Lower leg skin (tissue), 3 donors: ENCODE measurements around the gene NPAS3.

Experiments used
- POLR2A ChIP-seq, 2 donors: fragments of 450-650 bp; IDR thresholded peaks; one replicate each; pipeline ENCODE4 v1.6.1; 2016 to 2017; ENCODE audit warnings: antibody characterized with exemption in 2 of 2, mild to moderate bottlenecking in 1 of 2, moderate library complexity in 1 of 2
- TF ChIP-seq, protein P1 (sequence below), 3 donors: fragments of 450-650 bp; IDR thresholded peaks; one replicate each; pipeline ENCODE4 v1.5.1; 2016; ENCODE audit warnings: antibody characterized with exemption in 3 of 3, mild to moderate bottlenecking in 3 of 3, moderate library complexity in 2 of 3

DNA sequence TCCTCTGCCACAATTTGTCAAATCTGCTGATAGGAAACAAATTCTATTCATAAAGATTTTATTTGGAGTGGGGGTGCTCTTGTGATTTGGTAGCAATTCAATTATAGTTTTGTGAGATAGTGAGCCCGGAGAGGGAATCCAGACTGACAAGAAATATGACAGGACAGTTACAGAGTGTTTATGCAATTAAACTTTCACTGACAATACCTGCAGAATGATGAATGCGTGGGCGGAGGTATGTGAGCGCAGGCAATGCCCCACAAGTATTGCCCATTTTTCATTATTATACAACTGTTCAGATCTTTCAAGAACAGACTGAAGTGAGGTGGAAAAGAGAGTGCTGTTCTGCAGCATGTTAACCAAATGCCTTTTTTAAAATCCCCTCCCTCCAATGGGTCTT, 753.2 kb downstream of the NPAS3 start:
- TF ChIP-seq POLR2A (IDR thresholded peaks at IDR 0.05), result no peak
- TF ChIP-seq, protein P1, sequence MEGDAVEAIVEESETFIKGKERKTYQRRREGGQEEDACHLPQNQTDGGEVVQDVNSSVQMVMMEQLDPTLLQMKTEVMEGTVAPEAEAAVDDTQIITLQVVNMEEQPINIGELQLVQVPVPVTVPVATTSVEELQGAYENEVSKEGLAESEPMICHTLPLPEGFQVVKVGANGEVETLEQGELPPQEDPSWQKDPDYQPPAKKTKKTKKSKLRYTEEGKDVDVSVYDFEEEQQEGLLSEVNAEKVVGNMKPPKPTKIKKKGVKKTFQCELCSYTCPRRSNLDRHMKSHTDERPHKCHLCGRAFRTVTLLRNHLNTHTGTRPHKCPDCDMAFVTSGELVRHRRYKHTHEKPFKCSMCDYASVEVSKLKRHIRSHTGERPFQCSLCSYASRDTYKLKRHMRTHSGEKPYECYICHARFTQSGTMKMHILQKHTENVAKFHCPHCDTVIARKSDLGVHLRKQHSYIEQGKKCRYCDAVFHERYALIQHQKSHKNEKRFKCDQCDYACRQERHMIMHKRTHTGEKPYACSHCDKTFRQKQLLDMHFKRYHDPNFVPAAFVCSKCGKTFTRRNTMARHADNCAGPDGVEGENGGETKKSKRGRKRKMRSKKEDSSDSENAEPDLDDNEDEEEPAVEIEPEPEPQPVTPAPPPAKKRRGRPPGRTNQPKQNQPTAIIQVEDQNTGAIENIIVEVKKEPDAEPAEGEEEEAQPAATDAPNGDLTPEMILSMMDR (IDR thresholded peaks at IDR 0.05), result no peak
